Measurements from ENCODE around the gene PSD2.

Gene PSD2

GRCh38 chr5:139863361-139863760 is 67.8 kb downstream of the PSD2 start:
- Histone ChIP-seq H3K36me3 (ENCODE audit: control insufficient read depth, insufficient read depth, low read length) (no peaks in the 10 kb centered on the region), H3K27ac (no peak overlapping the region), H3K9ac (no peak overlapping the region), H3K4me2 (ENCODE audit: low read length) (no peak overlapping the region), H3K27me3 (ENCODE audit: control insufficient read depth, insufficient read depth, low read length) (no peaks in the 10 kb centered on the region), H3K79me2 (no peaks in the 10 kb centered on the region), H3K9me3 (ENCODE audit: control insufficient read depth, low read length) (no peaks in the 10 kb centered on the region), H3K4me3 (ENCODE audit: low read depth, low read length) (no peak overlapping the region), H2AFZ (no peak overlapping the region), H3K4me1 (no peaks in the 10 kb centered on the region)
- TF ChIP-seq CTCF (IDR thresholded peaks at IDR 0.05) = no peak

- Histone ChIP-seq H3K79me2 (no peaks in the 10 kb centered on the region), H3K4me1 (no peaks in the 10 kb centered on the region), H2AFZ (no peak overlapping the region), H3K27me3 (ENCODE audit: control insufficient read depth, insufficient read depth, low read length) (no peaks in the 10 kb centered on the region), H3K9me3 (ENCODE audit: control insufficient read depth, low read length) (no peaks in the 10 kb centered on the region), H3K4me3 (ENCODE audit: low read depth, low read length) (no peak overlapping the region), H3K9ac (no peak overlapping the region), H3K4me2 (ENCODE audit: low read length) (no peak overlapping the region), H3K27ac (no peak overlapping the region), H3K36me3 (ENCODE audit: control insufficient read depth, insufficient read depth, low read length) (no peaks in the 10 kb centered on the region)
- peak; percentile 92 for TF ChIP-seq CTCF (IDR thresholded peaks at IDR 0.05)
These were observed 68.4 kb downstream of the PSD2 start for GRCh38 chr5:139863855-139864558.

GRCh38 chr5:139864716-139865483 is 69.3 kb downstream of the PSD2 start:
- no peak for TF ChIP-seq CTCF (IDR thresholded peaks at IDR 0.05)
- Histone ChIP-seq H3K9me3 (ENCODE audit: control insufficient read depth, low read length) (no peaks in the 10 kb centered on the region), H3K27ac (no peak overlapping the region), H3K36me3 (ENCODE audit: control insufficient read depth, insufficient read depth, low read length) (no peaks in the 10 kb centered on the region), H3K27me3 (ENCODE audit: control insufficient read depth, insufficient read depth, low read length) (no peaks in the 10 kb centered on the region), H3K9ac (no peak overlapping the region), H3K4me3 (ENCODE audit: low read depth, low read length) (no peak overlapping the region), H2AFZ (no peak overlapping the region), H3K79me2 (no peaks in the 10 kb centered on the region), H3K4me2 (ENCODE audit: low read length) (no peak overlapping the region), H3K4me1 (no peaks in the 10 kb centered on the region)

- TF ChIP-seq CTCF (IDR thresholded peaks at IDR 0.05) = no peak
- Histone ChIP-seq H3K4me2 (ENCODE audit: low read length) (no peak overlapping the region), H3K4me1 (no peaks in the 10 kb centered on the region), H2AFZ (no peak overlapping the region), H3K27me3 (ENCODE audit: control insufficient read depth, insufficient read depth, low read length) (peaks cover 4% of the 10 kb centered on the region), H3K79me2 (peaks cover 3% of the 10 kb centered on the region), H3K36me3 (ENCODE audit: control insufficient read depth, insufficient read depth, low read length) (no peaks in the 10 kb centered on the region), H3K9me3 (ENCODE audit: control insufficient read depth, low read length) (no peaks in the 10 kb centered on the region), H3K27ac (no peak overlapping the region), H3K4me3 (ENCODE audit: low read depth, low read length) (no peak overlapping the region), H3K9ac (no peak overlapping the region)
These were observed 71.5 kb downstream of the PSD2 start for GRCh38 chr5:139867109-139867508.

Data from parathyroid adenoma (tissue), 2 donors.